SK-N-SH (cell line): ENCODE measurements around the gene ACOT7. TPM values are rescaled to one million over a fixed set of nuclear protein-coding genes. Genes with fewer than 3 reads are reported as not detected.

Source experiments
- CTCF ChIA-PET: fragments of 300-600, 350-600 bp; formaldehyde crosslinking; extraction: SDS; loops from one replicate; lab custom pipeline; 2021; lab: Yijun Ruan, JAX
- POLR2A ChIA-PET: fragments of 350-600 bp; sonication (Branson Sonifier 250); formaldehyde crosslinking; extraction: SDS; loops from one replicate; lab custom pipeline; 2020; ENCODE audit warnings: antibody characterized with exemption, inconsistent platforms; lab: Yijun Ruan, JAX
- DNase-seq: peaks from one replicate; pipeline ENCODE4 v3.0.0; 2012
- H2AFZ ChIP-seq: fragments of 200-600 bp; sonication (generic); 2 replicates; pipeline ENCODE4 v1.8.1; 2016; ENCODE audit warnings: antibody characterized with exemption, mild to moderate bottlenecking, low read depth
- H3F3A ChIP-seq: fragments of 200-600 bp; sonication (generic); replicated peaks from 2 replicates; pipeline ENCODE3; 2016; ENCODE audit warnings: antibody characterized with exemption, mild to moderate bottlenecking; ENCODE audit not compliant: insufficient read depth
- H3K27ac ChIP-seq, 2 experiments: fragments of 200-500 bp in 1 of 2; fragments of 200-600 bp in 1 of 2; sonication (Bioruptor generic) in 1 of 2; sonication (generic), shearing (Covaris generic) in 1 of 2; 2 replicates each; pipeline versions ENCODE4 v1.5.1 to v1.6.1; 2014 to 2016; ENCODE audit warnings: low read depth in 2 of 2, inconsistent platforms in 1 of 2, low read length in 1 of 2, mild to moderate bottlenecking in 1 of 2, mixed read lengths in 1 of 2
- H3K27me3 ChIP-seq: fragments of 200-600 bp; sonication (generic), shearing (Covaris generic); 2 replicates; pipeline ENCODE4 v1.6.1; 2016; ENCODE audit warnings: mixed run types; ENCODE audit not compliant: insufficient read depth
- H3K36me3 ChIP-seq, 2 experiments: fragments of 200-500 bp in 1 of 2; fragments of 200-600 bp in 1 of 2; sonication (Bioruptor generic) in 1 of 2; sonication (generic) in 1 of 2; replicated peaks in 1 of 2; 2 replicates each; pipeline versions ENCODE3 to v1.5.1; 2014 to 2016; ENCODE audit warnings: low read length in 1 of 2, mild to moderate bottlenecking in 1 of 2; ENCODE audit not compliant: insufficient read depth in 2 of 2, control insufficient read depth in 1 of 2
- H3K4me1 ChIP-seq, 2 experiments: fragments of 200-500 bp in 1 of 2; fragments of 200-600 bp in 1 of 2; sonication (Bioruptor generic) in 1 of 2; sonication (generic), shearing (Covaris generic) in 1 of 2; 2 replicates each; pipeline versions ENCODE4 v1.5.1 to v1.6.1; 2014 to 2016; ENCODE audit warnings: low read depth in 1 of 2, low read length in 1 of 2, mixed run types in 1 of 2; ENCODE audit not compliant: insufficient read depth in 2 of 2, control insufficient read depth in 1 of 2
- H3K4me2 ChIP-seq: fragments of 200-600 bp; sonication (generic), shearing (Covaris generic); 2 replicates; pipeline ENCODE4 v1.6.1; 2017; ENCODE audit warnings: mixed run types
- H3K4me3 ChIP-seq, 2 experiments: fragments of 200-500 bp in 1 of 2; fragments of 200-600 bp in 1 of 2; sonication (Bioruptor generic) in 1 of 2; sonication (generic), shearing (Covaris generic) in 1 of 2; 2 replicates each; pipeline versions ENCODE4 v1.5.1 to v1.8.1; 2014 to 2016; ENCODE audit warnings: low read depth in 2 of 2, inconsistent platforms in 1 of 2, low read length in 1 of 2, mild to moderate bottlenecking in 1 of 2, mixed read lengths in 1 of 2, moderate library complexity in 1 of 2
- H3K79me2 ChIP-seq: fragments of 200-600 bp; sonication (generic); 2 replicates; pipeline ENCODE4 v1.8.1; 2017; ENCODE audit warnings: mild to moderate bottlenecking; ENCODE audit not compliant: insufficient read depth
- H3K9ac ChIP-seq: fragments of 200-600 bp; sonication (generic); 2 replicates; pipeline ENCODE4 v1.6.1; 2017; ENCODE audit warnings: mixed run types
- H3K9me2 ChIP-seq: fragments of 200-600 bp; sonication (generic); 2 replicates; pipeline ENCODE4 v1.6.1; 2017; ENCODE audit warnings: mixed run types
- H3K9me3 ChIP-seq: fragments of 200-600 bp; sonication (generic); 2 replicates; pipeline ENCODE4 v1.6.1; 2017; ENCODE audit warnings: mixed run types, mild to moderate bottlenecking, moderate library complexity
- H4K20me1 ChIP-seq: fragments of 200-600 bp; sonication (generic); 2 replicates; pipeline ENCODE4 v1.6.1; 2017; ENCODE audit warnings: mild to moderate bottlenecking, mixed run types; ENCODE audit not compliant: insufficient read depth
- CHD2 ChIP-seq: fragments of 150-350 bp; IDR thresholded peaks from 2 replicates; pipeline ENCODE4 v1.6.1; 2018; ENCODE audit warnings: low read length; ENCODE audit not compliant: partially characterized antibody
- EZH2phosphoT487 ChIP-seq: fragments of 200-600 bp; sonication (generic); IDR thresholded peaks from 2 replicates; pipeline ENCODE4 v1.6.1; 2017; ENCODE audit warnings: low read depth, mixed run types, mild to moderate bottlenecking, antibody characterized with exemption, moderate library complexity, borderline replicate concordance
- FOSL2 ChIP-seq: IDR thresholded peaks from 2 replicates; pipeline ENCODE4 v1.4.0; 2012; ENCODE audit warnings: low read depth, mild to moderate bottlenecking, moderate library complexity, borderline replicate concordance
- GABPA ChIP-seq: IDR thresholded peaks from 2 replicates; pipeline ENCODE4 v1.4.0; 2012; ENCODE audit warnings: low read depth, mild to moderate bottlenecking
- GATA2 ChIP-seq: sonication (generic); formaldehyde crosslinking; IDR thresholded peaks from 2 replicates; pipeline ENCODE4 v1.5.0; 2020; ENCODE audit warnings: mild to moderate bottlenecking, missing genetic modification reagents
- JUND ChIP-seq: IDR thresholded peaks from 2 replicates; pipeline ENCODE4 v1.4.0; 2012
- MAX ChIP-seq: IDR thresholded peaks from 2 replicates; pipeline ENCODE4 v1.4.0; 2012; ENCODE audit warnings: low read depth
- MEF2A ChIP-seq: IDR thresholded peaks from 2 replicates; pipeline ENCODE4 v1.4.0; 2012; ENCODE audit warnings: low read depth, borderline replicate concordance
- MXI1 ChIP-seq: IDR thresholded peaks from 2 replicates; pipeline ENCODE4 v1.6.1; 2012; ENCODE audit warnings: mild to moderate bottlenecking, low read depth, low read length, improper control_type of control experiment
- NFIC ChIP-seq: IDR thresholded peaks from 2 replicates; pipeline ENCODE4 v1.4.0; 2012; ENCODE audit warnings: borderline replicate concordance
- POLR2AphosphoS5 ChIP-seq: IDR thresholded peaks from 2 replicates; pipeline ENCODE4 v1.6.1; 2012; ENCODE audit warnings: low read depth, low read length
- RCOR1 ChIP-seq: fragments of 150-350 bp; IDR thresholded peaks from 2 replicates; pipeline ENCODE4 v1.6.1; 2017; ENCODE audit warnings: antibody characterized with exemption, low read length
- RFX5 ChIP-seq: IDR thresholded peaks from 2 replicates; pipeline ENCODE4 v1.6.1; 2012; ENCODE audit warnings: mild to moderate bottlenecking, improper control_type of control experiment, low read length
- RXRA ChIP-seq: IDR thresholded peaks from 2 replicates; pipeline ENCODE4 v1.4.0; 2012; ENCODE audit warnings: low read depth, mild to moderate bottlenecking, borderline replicate concordance
- SIN3A ChIP-seq: IDR thresholded peaks from 2 replicates; pipeline ENCODE4 v1.6.1; 2012; ENCODE audit warnings: low read depth, mild to moderate bottlenecking, low read length, moderate library complexity, borderline replicate concordance
- SMC3 ChIP-seq: IDR thresholded peaks from 2 replicates; pipeline ENCODE4 v1.6.1; 2012; ENCODE audit warnings: low read depth, low read length, improper control_type of control experiment
- TAF1 ChIP-seq: IDR thresholded peaks from 2 replicates; pipeline ENCODE4 v1.6.1; 2012; ENCODE audit warnings: low read depth, mild to moderate bottlenecking, low read length, moderate library complexity, borderline replicate concordance
- TCF12 ChIP-seq: IDR thresholded peaks from 2 replicates; pipeline ENCODE4 v1.4.0; 2012
- TEAD4 ChIP-seq: IDR thresholded peaks from 2 replicates; pipeline ENCODE4 v1.4.0; 2012; ENCODE audit warnings: mild to moderate bottlenecking, borderline replicate concordance; ENCODE audit not compliant: insufficient read depth
- WGBS: methylation state at CpG from one replicate; pipeline ENCODE4 v1.1.6; 2017; ENCODE audit warnings: low lambda C conversion rate; 5-methylcytosine and 5-hydroxymethylcytosine counted together
- polyA plus RNA-seq, 3 experiments: library from polyadenylated mRNA; depleted of rRNA; stranded (reverse); fragments of >200 nt; gene quantifications; 2 replicates each; pipeline ENCODE4 v1.2.3, GENCODE V29; 2012
- TF ChIP-seq, protein P1 (sequence below): IDR thresholded peaks from 2 replicates; pipeline ENCODE4 v1.4.0; 2012; ENCODE audit warnings: low read depth, borderline replicate concordance
- TF ChIP-seq, protein P2 (sequence below): fragments of 200-600 bp; sonication (generic); IDR thresholded peaks from 2 replicates; pipeline ENCODE4 v1.6.1; 2017; ENCODE audit warnings: antibody characterized with exemption, mild to moderate bottlenecking, moderate library complexity
- TF ChIP-seq, protein P3 (sequence below): IDR thresholded peaks from 2 replicates; pipeline ENCODE4 v1.6.1; 2012; ENCODE audit warnings: mild to moderate bottlenecking, low read depth, low read length, moderate library complexity

ACOT7 gene
- polyA plus RNA-seq, 1 of the 3 experiments (the other 2 are of a cell fraction) = 289 TPM

GRCh38 chr1:6409053-6409452 is 15.5 kb upstream of the ACOT7 start:
- no peaks in the 10 kb centered on the region for H3K36me3 ChIP-seq
- TF ChIP-seq MXI1 (no peak), GABPA (no peak), SMC3 (no peak), NFIC (no peak), POLR2AphosphoS5 (no peak), RFX5 (no peak), CHD2 (no peak)
- no peaks in the 10 kb centered on the region for H3K9me3 ChIP-seq
- H3K27me3 ChIP-seq = no peaks in the 10 kb centered on the region
- no peaks in the 10 kb centered on the region for H4K20me1 ChIP-seq
- no peaks in the 10 kb centered on the region for H3K79me2 ChIP-seq
- 94% methylated on average over 4 of the region's 4 CpGs for WGBS
- no peak overlapping the region for H2AFZ ChIP-seq
- no peak for DNase-seq
- no peak overlapping the region for H3K9ac ChIP-seq
- H3K4me3 ChIP-seq = no peak overlapping the region
- H3F3A ChIP-seq = peaks cover 3% of the 10 kb centered on the region
- no peak overlapping the region for H3K4me2 ChIP-seq
- H3K27ac ChIP-seq = no peak overlapping the region
- POLR2A ChIA-PET = no interaction called here
- H3K4me1 ChIP-seq = no peaks in the 10 kb centered on the region
- H3K9me2 ChIP-seq = no peaks in the 10 kb centered on the region
- CTCF ChIA-PET = interaction anchor here (1.0 to 2.5 kb wide), 6 partner anchors 14 to 227 kb away, joined by 3 to 15 read pairs (median 7); no protein-coding TSS in a partner anchor

GRCh38 chr1:6408023-6408422 is 14.5 kb upstream of the ACOT7 start:
- no peak overlapping the region for H3K9ac ChIP-seq
- H3K4me1 ChIP-seq = no peaks in the 10 kb centered on the region
- DNase-seq = no peak
- no peaks in the 10 kb centered on the region for H3K36me3 ChIP-seq
- no peak overlapping the region for H3K4me3 ChIP-seq
- H2AFZ ChIP-seq = no peak overlapping the region
- no peaks in the 10 kb centered on the region for H4K20me1 ChIP-seq
- H3K4me2 ChIP-seq = no peak overlapping the region
- no peaks in the 10 kb centered on the region for H3K79me2 ChIP-seq
- 63% methylated on average over 6 of the region's 6 CpGs for WGBS
- no peaks in the 10 kb centered on the region for H3K9me2 ChIP-seq
- H3K27ac ChIP-seq = no peak overlapping the region
- H3F3A ChIP-seq = peaks cover 3% of the 10 kb centered on the region
- TF ChIP-seq, protein P1, sequence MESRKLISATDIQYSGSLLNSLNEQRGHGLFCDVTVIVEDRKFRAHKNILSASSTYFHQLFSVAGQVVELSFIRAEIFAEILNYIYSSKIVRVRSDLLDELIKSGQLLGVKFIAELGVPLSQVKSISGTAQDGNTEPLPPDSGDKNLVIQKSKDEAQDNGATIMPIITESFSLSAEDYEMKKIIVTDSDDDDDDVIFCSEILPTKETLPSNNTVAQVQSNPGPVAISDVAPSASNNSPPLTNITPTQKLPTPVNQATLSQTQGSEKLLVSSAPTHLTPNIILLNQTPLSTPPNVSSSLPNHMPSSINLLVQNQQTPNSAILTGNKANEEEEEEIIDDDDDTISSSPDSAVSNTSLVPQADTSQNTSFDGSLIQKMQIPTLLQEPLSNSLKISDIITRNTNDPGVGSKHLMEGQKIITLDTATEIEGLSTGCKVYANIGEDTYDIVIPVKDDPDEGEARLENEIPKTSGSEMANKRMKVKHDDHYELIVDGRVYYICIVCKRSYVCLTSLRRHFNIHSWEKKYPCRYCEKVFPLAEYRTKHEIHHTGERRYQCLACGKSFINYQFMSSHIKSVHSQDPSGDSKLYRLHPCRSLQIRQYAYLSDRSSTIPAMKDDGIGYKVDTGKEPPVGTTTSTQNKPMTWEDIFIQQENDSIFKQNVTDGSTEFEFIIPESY = no peak
- TF ChIP-seq RXRA (no peak), JUND (no peak), FOSL2 (no peak), TCF12 (no peak), GATA2 (CRISPR knock-in tag) (no peak), SIN3A (no peak), MEF2A (no peak), EZH2phosphoT487 (no peak), TAF1 (no peak), NFIC (no peak), TEAD4 (no peak), RCOR1 (no peak), MAX (no peak)
- TF ChIP-seq, protein P2, sequence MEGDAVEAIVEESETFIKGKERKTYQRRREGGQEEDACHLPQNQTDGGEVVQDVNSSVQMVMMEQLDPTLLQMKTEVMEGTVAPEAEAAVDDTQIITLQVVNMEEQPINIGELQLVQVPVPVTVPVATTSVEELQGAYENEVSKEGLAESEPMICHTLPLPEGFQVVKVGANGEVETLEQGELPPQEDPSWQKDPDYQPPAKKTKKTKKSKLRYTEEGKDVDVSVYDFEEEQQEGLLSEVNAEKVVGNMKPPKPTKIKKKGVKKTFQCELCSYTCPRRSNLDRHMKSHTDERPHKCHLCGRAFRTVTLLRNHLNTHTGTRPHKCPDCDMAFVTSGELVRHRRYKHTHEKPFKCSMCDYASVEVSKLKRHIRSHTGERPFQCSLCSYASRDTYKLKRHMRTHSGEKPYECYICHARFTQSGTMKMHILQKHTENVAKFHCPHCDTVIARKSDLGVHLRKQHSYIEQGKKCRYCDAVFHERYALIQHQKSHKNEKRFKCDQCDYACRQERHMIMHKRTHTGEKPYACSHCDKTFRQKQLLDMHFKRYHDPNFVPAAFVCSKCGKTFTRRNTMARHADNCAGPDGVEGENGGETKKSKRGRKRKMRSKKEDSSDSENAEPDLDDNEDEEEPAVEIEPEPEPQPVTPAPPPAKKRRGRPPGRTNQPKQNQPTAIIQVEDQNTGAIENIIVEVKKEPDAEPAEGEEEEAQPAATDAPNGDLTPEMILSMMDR = no peak
- TF ChIP-seq, protein P3, sequence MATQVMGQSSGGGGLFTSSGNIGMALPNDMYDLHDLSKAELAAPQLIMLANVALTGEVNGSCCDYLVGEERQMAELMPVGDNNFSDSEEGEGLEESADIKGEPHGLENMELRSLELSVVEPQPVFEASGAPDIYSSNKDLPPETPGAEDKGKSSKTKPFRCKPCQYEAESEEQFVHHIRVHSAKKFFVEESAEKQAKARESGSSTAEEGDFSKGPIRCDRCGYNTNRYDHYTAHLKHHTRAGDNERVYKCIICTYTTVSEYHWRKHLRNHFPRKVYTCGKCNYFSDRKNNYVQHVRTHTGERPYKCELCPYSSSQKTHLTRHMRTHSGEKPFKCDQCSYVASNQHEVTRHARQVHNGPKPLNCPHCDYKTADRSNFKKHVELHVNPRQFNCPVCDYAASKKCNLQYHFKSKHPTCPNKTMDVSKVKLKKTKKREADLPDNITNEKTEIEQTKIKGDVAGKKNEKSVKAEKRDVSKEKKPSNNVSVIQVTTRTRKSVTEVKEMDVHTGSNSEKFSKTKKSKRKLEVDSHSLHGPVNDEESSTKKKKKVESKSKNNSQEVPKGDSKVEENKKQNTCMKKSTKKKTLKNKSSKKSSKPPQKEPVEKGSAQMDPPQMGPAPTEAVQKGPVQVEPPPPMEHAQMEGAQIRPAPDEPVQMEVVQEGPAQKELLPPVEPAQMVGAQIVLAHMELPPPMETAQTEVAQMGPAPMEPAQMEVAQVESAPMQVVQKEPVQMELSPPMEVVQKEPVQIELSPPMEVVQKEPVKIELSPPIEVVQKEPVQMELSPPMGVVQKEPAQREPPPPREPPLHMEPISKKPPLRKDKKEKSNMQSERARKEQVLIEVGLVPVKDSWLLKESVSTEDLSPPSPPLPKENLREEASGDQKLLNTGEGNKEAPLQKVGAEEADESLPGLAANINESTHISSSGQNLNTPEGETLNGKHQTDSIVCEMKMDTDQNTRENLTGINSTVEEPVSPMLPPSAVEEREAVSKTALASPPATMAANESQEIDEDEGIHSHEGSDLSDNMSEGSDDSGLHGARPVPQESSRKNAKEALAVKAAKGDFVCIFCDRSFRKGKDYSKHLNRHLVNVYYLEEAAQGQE = no peak
- ChIA-PET POLR2A (no interaction called here), CTCF (interaction anchor here (1.0 to 1.5 kb wide), 3 partner anchors 146 to 226 kb away, joined by 3 to 10 read pairs (median 3); partner anchors contain the start of gene NOL9)
- H3K27me3 ChIP-seq = no peaks in the 10 kb centered on the region
- H3K9me3 ChIP-seq = no peaks in the 10 kb centered on the region
